Natural killer cell (primary cell): ENCODE measurements around the gene ADAP2. TPM values are rescaled to one million over a fixed set of nuclear protein-coding genes. Genes with fewer than 3 reads are reported as not detected.

Source experiments
- ATAC-seq, 3 donors: fragments of 150-1000 bp in 2 of 3; fragments of 200-7000 bp in 1 of 3; cut with Tn5 transposase; 1 replicate in 1 of 3; 2 replicates in 2 of 3; pipeline ENCODE4 v1.10.0; 2021; ENCODE audit warnings: mild to moderate bottlenecking in 2 of 3, moderate library complexity in 2 of 3
- DNase-seq, 2 donors: peaks; one replicate each; pipeline versions ENCODE4 v3.0.0 to v3.0.0-alpha.2; 2013 to 2021; ENCODE audit warnings: mixed read lengths in 1 of 2
- H3K27ac ChIP-seq: one replicate; pipeline ENCODE4 v1.5.1; 2013; ENCODE audit warnings: mild to moderate bottlenecking, low read length
- H3K27me3 ChIP-seq: one replicate; pipeline ENCODE4 v1.6.1; 2013; ENCODE audit warnings: low read length; ENCODE audit not compliant: control insufficient read depth, insufficient read depth
- H3K36me3 ChIP-seq: one replicate; pipeline ENCODE4 v1.6.1; 2013; ENCODE audit warnings: low read length; ENCODE audit not compliant: control insufficient read depth, insufficient read depth
- H3K4me1 ChIP-seq: one replicate; pipeline ENCODE4 v1.6.1; 2013; ENCODE audit warnings: low read length; ENCODE audit not compliant: control insufficient read depth, insufficient read depth
- H3K4me3 ChIP-seq: one replicate; pipeline ENCODE4 v1.5.1; 2013; ENCODE audit warnings: low read length
- H3K9me3 ChIP-seq: one replicate; pipeline ENCODE4 v1.6.1; 2013; ENCODE audit warnings: low read length; ENCODE audit not compliant: control insufficient read depth, insufficient read depth
- H3K27ac Mint-ChIP-seq, 2 donors: one replicate each; pipeline ENCODE4 v1.8.0; 2022; ENCODE audit warnings: mild to moderate bottlenecking in 2 of 2, mixed read lengths in 2 of 2, moderate library complexity in 1 of 2
- H3K27me3 Mint-ChIP-seq, 2 donors: one replicate each; pipeline ENCODE4 v1.8.0; 2022; ENCODE audit warnings: low read depth in 2 of 2, mixed read lengths in 2 of 2
- H3K36me3 Mint-ChIP-seq: one replicate; pipeline ENCODE4 v1.8.0; 2022; ENCODE audit warnings: mixed read lengths
- H3K4me1 Mint-ChIP-seq, 2 donors: one replicate each; pipeline ENCODE4 v1.8.0; 2022; ENCODE audit warnings: mixed read lengths in 2 of 2
- H3K4me3 Mint-ChIP-seq: one replicate; pipeline ENCODE4 v1.8.0; 2022; ENCODE audit warnings: mild to moderate bottlenecking, moderate library complexity, mixed read lengths
- H3K9me3 Mint-ChIP-seq, 2 donors: one replicate each; pipeline ENCODE4 v1.8.0; 2022; ENCODE audit warnings: mixed read lengths in 2 of 2
- WGBS: methylation state at CpG from one replicate; pipeline ENCODE4 v1.1.7; 2013; ENCODE audit warnings: missing lambda C conversion rate; ENCODE audit not compliant: insufficient coverage; 5-methylcytosine and 5-hydroxymethylcytosine counted together
- intact Hi-C: fragments of 100-400 bp; cut with micrococcal nuclease; formaldehyde crosslinking; loops from one replicate; pipeline ENCODE4 v1.14.2; 2022
- total RNA-seq, 4 donors: library from RNA; stranded (reverse); fragments of 120-200 nt in 1 of 4; gene quantifications; one replicate each; pipeline versions ENCODE4 v1.2.3 to v1.2.4, GENCODE V29; 2013 to 2022
- TF ChIP-seq, protein P1 (sequence below): fragments of 200-600 bp; IDR thresholded peaks from one replicate; pipeline ENCODE4 v1.8.0; 2022; ENCODE audit warnings: antibody characterized with exemption

The ADAP2 gene
- 1 to 10 TPM; 2.6 to 6.6 (median 2.9) TPM for total RNA-seq
- total RNA-seq (2013), result 8.6 TPM

- H3K27me3 ChIP-seq, result peaks cover 8% of the 10 kb centered on the region
- no peak within 1 kb of the TSS for H3K27ac ChIP-seq
- H3K4me1 ChIP-seq, result peaks cover 6% of the 10 kb centered on the region
- ATAC-seq, result peak in 2 of 3 donors; percentile 50 to 60
- DNase-seq, result no peak
- H3K4me3 ChIP-seq, result peak within 1 kb of the TSS; percentile 26
- H3K36me3 ChIP-seq, result no peaks in the 10 kb centered on the region
- peaks cover 31 to 41% of the 10 kb centered on the region in 2 donors for H3K27me3 Mint-ChIP-seq
- H3K4me3 Mint-ChIP-seq, result peak within 1 kb of the TSS; percentile 74
- intact Hi-C loops, result no loop called here
- WGBS, result 2% methylated on average over 59 of the region's 60 CpGs
- TF ChIP-seq, protein P1, sequence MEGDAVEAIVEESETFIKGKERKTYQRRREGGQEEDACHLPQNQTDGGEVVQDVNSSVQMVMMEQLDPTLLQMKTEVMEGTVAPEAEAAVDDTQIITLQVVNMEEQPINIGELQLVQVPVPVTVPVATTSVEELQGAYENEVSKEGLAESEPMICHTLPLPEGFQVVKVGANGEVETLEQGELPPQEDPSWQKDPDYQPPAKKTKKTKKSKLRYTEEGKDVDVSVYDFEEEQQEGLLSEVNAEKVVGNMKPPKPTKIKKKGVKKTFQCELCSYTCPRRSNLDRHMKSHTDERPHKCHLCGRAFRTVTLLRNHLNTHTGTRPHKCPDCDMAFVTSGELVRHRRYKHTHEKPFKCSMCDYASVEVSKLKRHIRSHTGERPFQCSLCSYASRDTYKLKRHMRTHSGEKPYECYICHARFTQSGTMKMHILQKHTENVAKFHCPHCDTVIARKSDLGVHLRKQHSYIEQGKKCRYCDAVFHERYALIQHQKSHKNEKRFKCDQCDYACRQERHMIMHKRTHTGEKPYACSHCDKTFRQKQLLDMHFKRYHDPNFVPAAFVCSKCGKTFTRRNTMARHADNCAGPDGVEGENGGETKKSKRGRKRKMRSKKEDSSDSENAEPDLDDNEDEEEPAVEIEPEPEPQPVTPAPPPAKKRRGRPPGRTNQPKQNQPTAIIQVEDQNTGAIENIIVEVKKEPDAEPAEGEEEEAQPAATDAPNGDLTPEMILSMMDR, result no peak
- H3K4me1 Mint-ChIP-seq, result peaks cover 11 to 16% of the 10 kb centered on the region in 2 donors
- no peak within 1 kb of the TSS for H3K27ac Mint-ChIP-seq
- no peaks in the 10 kb centered on the region for H3K36me3 Mint-ChIP-seq
- no peaks in the 10 kb centered on the region for H3K9me3 Mint-ChIP-seq
- H3K9me3 ChIP-seq, result no peaks in the 10 kb centered on the region
Measured at GRCh38 chr17:30921544-30922196, at the start of gene ADAP2. Gene ADAP2, plus strand, starts transcription at chr17:30921945. Its CDS starts 70 bp downstream, at chr17:30922015.

GRCh38 chr17:30886187-30886586, 35.6 kb upstream of the ADAP2 start:
- no peak overlapping the region for H3K4me3 Mint-ChIP-seq
- Histone ChIP-seq H3K4me3 (no peak overlapping the region), H3K27me3 (no peaks in the 10 kb centered on the region), H3K4me1 (no peaks in the 10 kb centered on the region), H3K36me3 (no peaks in the 10 kb centered on the region), H3K9me3 (no peaks in the 10 kb centered on the region), H3K27ac (no peak overlapping the region)
- DNase-seq (no peak), ATAC-seq (no peak)
- 100% methylated on average over 2 of the region's 5 CpGs for WGBS
- TF ChIP-seq, protein P1, result no peak
- no peaks in the 10 kb centered on the region for H3K36me3 Mint-ChIP-seq
- H3K9me3 Mint-ChIP-seq, result no peaks in the 10 kb centered on the region
- intact Hi-C loops, result no loop called here
- no peaks in the 10 kb centered on the region for H3K4me1 Mint-ChIP-seq
- H3K27me3 Mint-ChIP-seq, result no peaks in the 10 kb centered on the region
- H3K27ac Mint-ChIP-seq, result no peak overlapping the region

- Histone ChIP-seq H3K27ac (no peak overlapping the region), H3K36me3 (peaks cover 15% of the 10 kb centered on the region), H3K27me3 (no peaks in the 10 kb centered on the region), H3K4me1 (no peaks in the 10 kb centered on the region), H3K9me3 (no peaks in the 10 kb centered on the region), H3K4me3 (no peak overlapping the region)
- Mint-ChIP-seq H3K36me3 (no peaks in the 10 kb centered on the region), H3K27ac (peak overlapping the region in 1 of 2 donors; percentile 44), H3K4me1 (no peaks in the 10 kb centered on the region), H3K4me3 (no peak overlapping the region), H3K27me3 (no peaks in the 10 kb centered on the region), H3K9me3 (no peaks in the 10 kb centered on the region)
- DNase-seq, result no peak
- no peak for ATAC-seq
- intact Hi-C loops, result no loop called here
- WGBS, result 100% methylated on average over 3 of the region's 3 CpGs
- TF ChIP-seq, protein P1, result no peak
Measured at GRCh38 chr17:30894236-30894635, 27.5 kb upstream of the ADAP2 start.

GRCh38 chr17:30897311-30897710, 24.4 kb upstream of the ADAP2 start:
- H3K9me3 Mint-ChIP-seq, result no peaks in the 10 kb centered on the region
- intact Hi-C loops, result no loop called here
- H3K36me3 ChIP-seq, result peaks cover 37% of the 10 kb centered on the region
- no peak overlapping the region for H3K4me3 ChIP-seq
- H3K36me3 Mint-ChIP-seq, result no peaks in the 10 kb centered on the region
- TF ChIP-seq, protein P1, result no peak
- DNase-seq (no peak), ATAC-seq (no peak)
- no peaks in the 10 kb centered on the region for H3K27me3 Mint-ChIP-seq
- no peak overlapping the region for H3K4me3 Mint-ChIP-seq
- no peaks in the 10 kb centered on the region for H3K4me1 ChIP-seq
- WGBS, result 99% methylated on average over 5 of the region's 5 CpGs
- no peaks in the 10 kb centered on the region for H3K27me3 ChIP-seq
- no peaks in the 10 kb centered on the region for H3K9me3 ChIP-seq
- H3K27ac Mint-ChIP-seq, result no peak overlapping the region
- no peak overlapping the region for H3K27ac ChIP-seq
- H3K4me1 Mint-ChIP-seq, result peaks cover 0 to 7% of the 10 kb centered on the region in 2 donors
